HL-60/S4 (cell line): ENCODE results near the gene VWC2L.

Source experiments
- in situ Hi-C: fragments of 300-500 bp; cut with MboI; formaldehyde crosslinking; loops from 2 replicates; pipeline ENCODE4 v1.14.3; 2022; ENCODE audit warnings: low sequenced_read_pairs

The VWC2L gene

DNA sequence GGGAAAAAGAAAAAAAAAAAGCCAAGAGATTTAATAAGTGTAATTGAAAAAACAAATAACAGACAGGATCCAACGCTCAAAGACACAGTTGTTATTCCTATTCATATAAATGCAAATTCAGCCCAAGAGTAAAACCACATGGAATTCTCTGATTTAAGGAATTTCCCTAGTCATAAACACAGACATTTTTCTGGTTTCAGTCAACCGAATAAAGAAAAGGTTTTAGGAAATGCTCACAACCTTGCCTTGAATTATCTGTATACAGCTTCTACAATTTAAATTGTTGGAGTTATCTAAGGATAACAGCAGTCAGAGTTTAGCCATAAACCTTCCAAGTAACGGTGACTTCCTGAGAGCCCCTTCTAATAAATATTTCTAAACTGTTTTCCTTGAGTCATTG, 122.7 kb downstream of the VWC2L start:
- in situ Hi-C loops, result no loop called here

GRCh38 chr2:214536625-214537024, 125.8 kb downstream of the VWC2L start:
- in situ Hi-C loops, result no loop called here

DNA sequence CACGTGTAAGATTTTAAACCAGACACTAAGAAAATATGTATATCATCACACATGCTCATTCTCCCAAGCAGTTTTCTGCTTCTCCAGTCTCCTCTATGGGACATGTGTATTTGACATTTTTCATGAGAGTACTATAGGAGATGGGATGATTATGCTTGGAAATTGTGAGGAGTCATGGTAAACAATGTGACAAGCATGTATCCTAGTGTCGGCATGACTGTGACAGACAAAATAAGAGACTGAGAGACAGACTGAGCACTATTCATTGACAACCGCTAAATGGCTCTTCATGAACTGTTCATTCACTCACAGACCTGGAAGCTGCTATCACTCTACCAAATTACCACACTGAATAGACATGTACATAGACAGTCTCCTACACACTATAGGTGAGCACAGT, 127.1 kb downstream of the VWC2L start:
- in situ Hi-C loops, result no loop called here

DNA sequence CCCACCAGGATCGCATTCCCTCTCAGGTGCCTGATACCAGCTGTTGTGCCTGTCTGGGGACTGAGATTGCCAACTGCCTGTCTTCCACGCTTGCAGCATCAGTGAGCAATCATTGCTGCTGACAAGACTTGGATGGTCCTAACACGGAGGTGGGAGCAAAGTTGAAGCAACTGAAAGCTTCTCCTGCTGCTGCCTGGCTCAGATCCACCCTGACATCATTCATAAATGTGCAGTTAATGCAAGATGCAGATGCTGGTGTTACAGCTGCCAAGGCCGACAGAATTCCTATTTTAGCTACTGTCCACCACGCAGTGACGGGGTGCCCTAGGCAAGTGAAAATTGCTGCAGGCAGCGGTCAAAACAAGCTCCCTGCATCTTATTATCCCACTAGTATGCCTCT, 131.4 kb downstream of the VWC2L start:
- in situ Hi-C loops, result no loop called here

DNA sequence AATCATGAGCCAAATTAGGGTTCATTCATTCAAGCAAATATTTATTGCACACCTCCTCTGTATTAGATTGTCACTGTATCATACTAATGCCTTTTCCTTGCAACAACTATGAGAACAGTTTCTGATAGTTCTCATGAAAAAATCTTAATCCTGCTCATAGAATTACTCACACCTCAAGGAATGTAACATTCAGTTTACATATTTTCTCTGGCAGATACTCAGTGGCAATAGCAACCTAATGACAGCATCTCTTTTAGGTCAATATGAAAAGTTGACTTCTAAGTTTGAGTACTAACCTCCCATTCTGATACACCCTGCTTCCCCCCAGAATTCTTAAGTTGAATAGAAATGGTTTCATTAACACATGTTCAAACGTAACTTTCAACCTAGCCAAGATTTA, 132.0 kb downstream of the VWC2L start:
- in situ Hi-C loops, result no loop called here

DNA sequence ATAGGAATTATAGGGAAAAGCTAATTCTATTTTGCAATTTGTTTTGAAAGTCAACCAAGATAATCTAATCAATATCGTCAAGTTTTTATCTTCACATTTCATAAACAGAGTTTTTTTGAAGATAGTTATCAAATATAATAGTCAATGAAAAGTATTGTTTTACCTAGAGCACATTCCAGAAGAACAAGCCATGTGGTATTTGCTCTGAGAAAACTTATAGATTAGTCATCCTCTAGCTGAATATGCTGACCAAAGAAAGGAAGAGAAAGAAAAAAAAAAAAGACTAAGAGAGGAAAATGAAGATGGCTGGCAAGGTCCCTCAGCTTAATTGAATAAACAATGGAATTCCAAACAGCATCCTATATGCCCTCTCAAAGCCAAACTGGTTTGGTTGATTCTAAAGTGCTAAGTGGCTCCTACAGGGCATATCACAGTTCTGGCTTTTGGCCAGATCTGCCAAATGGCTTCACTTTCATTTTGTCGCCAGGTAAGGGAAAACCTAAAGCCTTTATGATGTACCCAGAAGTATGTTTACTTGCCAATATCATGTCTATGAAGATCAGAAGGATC, 132.6 kb downstream of the VWC2L start:
- in situ Hi-C loops, result no loop called here

DNA sequence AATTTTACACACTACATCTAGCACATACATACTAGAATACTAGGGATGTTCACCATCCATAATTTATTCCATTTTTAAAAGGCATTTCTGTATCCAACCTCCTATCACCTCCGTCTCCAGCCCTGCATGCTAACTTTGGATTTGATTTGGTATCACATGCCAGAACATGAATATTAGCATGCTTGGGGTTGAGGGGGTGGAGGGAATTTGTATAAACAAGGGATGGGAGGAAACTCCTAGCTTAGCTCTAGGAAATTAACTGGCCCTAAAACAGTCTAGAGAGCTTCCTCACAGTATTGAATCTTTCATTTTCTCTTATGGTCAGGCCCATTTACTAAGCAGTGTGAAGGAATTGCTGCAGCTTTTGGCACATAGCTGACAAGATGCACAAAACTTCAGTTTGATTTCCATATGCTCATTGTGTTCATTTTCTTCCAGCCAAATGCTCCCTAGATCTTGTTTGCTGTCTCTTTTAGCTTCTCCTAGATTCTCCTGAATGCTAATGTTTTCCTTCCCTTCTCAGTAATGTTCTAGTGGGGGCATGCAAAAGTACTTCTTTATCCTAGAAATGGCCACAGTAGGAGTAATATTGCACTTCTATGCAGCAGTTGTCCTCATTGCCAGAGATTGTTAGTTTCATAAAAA, 135.2 kb downstream of the VWC2L start:
- in situ Hi-C loops, result no loop called here

DNA sequence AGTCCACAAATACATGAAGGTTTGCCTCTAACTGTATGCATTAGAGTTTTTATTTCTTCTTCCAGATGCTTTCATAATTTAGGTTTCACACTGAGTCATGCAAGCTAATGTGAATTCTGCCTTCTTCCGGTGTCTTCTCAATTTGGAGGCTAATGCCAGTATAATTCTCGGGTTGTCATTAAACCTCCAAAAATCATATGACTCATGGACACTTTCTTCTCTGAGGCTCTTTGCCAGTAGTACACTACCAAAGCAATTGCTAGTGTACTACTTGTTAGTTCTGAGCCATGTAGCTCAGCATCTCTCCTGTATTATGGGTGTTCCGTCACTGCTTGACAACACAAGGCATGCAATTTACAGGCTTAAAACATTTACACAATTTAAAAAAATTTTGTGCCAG, 137.1 kb downstream of the VWC2L start:
- in situ Hi-C loops, result no loop called here

GRCh38 chr2:214549946-214550345, 139.1 kb downstream of the VWC2L start:
- in situ Hi-C loops, result no loop called here

DNA sequence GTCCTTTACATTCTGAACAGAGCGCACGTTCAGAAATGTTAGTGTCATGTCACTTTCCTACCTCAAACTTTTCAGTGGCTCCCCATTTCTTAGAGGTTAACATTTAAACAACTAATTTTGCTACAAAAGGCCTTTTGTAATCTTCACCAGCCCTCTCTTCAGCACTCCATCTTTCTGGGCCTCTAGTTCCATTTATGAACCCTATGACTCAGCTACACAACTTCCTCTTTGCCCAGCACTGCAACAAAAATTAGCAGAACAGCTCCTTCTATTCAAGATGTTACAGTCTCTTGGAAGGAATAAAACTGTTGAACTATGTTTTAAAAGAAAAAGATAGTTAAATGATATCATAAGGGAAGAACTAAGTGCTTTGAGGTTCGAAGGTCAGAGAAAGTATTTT, 139.9 kb downstream of the VWC2L start:
- in situ Hi-C loops, result no loop called here

DNA sequence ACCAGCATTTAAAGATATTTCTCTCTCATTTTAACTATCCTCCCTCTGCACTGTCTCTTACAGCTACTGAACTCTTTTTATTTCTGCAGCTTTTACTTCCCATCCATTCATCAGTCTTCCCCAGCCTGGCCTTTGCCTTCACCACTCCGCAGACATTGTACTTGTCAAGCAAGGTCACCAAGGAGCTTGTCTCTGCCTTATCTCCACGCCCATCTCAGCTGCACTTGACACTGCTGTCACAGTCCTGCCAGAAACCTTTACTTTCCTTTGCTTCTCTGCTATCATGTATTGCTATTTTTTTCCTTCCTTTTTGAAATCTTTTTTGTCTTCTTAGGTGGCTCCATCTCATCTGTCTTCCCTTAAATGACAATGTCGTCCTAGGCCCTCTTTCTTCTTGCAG, 147.0 kb downstream of the VWC2L start:
- in situ Hi-C loops, result no loop called here

GRCh38 chr2:214558341-214558740, 147.5 kb downstream of the VWC2L start:
- in situ Hi-C loops, result no loop called here

GRCh38 chr2:214560176-214560575, 149.3 kb downstream of the VWC2L start:
- in situ Hi-C loops, result no loop called here

GRCh38 chr2:214560618-214561190, 149.8 kb downstream of the VWC2L start:
- in situ Hi-C loops, result no loop called here

- in situ Hi-C loops, result no loop called here
These were observed 154.4 kb downstream of the VWC2L start for GRCh38 chr2:214565246-214565645.

DNA sequence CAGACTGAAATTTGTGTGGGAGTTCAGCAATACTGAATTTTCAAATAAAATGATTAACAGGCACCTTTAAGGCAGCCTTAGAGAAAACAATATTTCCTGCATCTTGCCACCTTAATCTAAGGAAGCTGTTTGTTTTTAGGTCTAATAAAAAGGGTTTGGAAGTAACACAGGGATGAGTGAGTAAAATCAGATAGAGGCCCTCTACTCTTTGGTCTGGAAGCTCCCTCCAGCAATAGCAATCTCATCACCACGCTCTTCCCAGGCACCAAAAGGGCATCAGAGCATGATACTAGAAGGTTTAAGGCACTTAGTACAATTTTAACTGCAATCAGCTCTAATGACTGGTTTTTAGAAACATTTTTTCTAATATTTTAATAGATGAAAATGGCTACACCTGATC, 155.6 kb downstream of the VWC2L start:
- in situ Hi-C loops, result no loop called here

- in situ Hi-C loops, result no loop called here
These were observed 158.7 kb downstream of the VWC2L start for GRCh38 chr2:214569419-214570035.

GRCh38 chr2:214574084-214574781, 163.4 kb downstream of the VWC2L start:
- in situ Hi-C loops, result no loop called here

DNA sequence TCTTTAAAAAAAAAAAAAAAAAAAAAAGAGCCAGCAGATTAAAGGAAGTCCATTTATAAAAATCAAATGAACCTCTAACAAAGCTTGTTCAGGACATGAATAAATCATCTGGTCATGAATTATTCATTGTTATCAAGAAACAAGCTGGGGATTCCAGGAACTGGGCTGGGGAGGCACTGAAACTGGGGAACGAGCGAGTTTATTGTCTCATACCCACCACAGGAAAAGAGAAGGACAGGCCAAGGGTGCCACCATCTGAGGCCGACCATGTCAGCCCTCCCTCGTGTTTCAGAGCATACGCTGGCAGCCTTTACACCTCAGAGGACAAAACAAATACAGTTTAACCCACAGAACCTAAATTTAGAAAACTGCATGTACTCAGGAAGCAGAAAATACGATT, 164.2 kb downstream of the VWC2L start:
- in situ Hi-C loops, result no loop called here

DNA sequence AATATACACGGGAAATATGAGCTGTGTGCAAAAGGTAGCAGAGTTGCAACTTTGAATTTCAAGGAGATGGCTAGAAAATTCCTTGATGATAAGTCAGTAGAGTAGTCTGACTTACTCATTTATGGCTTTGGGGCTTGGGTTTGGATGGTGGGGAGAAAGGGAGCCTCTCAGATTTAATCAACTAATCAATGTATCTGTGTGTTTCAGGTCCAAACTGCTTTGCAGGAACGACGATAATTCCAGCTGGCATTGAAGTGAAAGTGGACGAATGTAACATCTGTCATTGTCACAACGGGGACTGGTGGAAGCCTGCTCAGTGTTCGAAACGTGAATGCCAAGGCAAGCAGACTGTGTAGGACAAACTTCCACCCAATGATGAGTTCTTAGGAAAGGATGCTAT, 164.6 kb downstream of the VWC2L start:
- in situ Hi-C loops, result no loop called here

DNA sequence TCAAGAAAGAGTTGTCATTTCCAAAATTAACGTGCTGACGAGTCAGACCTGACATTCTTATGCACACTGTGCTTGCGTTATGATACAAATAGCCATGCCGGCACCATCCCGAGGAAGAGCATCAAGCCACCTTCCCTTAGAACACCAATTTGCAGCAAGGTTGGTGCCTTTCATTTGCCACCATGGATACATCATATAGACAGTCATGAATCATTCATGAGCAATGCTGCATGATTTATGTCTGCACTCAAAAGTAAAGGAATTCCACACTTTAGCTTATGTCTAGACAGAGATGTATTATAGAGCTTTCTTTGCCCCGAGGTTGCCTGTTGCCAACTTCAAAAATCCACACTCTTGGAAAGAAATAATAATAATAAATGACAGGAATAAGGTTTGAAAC, 166.9 kb downstream of the VWC2L start:
- in situ Hi-C loops, result no loop called here

DNA sequence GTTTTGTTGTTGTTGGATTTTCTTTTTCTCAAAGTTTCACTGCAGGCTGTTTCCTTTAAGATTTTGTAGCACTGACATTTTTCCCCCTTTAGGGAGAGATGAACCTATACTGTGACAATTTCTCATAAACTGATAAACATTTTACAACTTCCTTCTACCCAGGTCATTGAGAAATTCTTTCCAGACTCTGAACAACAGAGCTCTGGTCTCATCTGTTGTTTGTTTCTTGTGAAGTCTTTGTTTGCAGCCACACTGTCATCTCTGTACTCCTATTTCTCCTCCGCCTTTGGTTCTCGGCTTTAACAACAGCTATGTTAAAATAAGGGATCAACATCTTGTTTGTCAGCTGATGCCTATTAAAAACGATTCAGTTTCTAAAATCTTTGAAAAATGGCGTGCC, 167.6 kb downstream of the VWC2L start:
- in situ Hi-C loops, result no loop called here
